GM19043 (cell line): Measurements from ENCODE around the gene TAF11L8.
"Not testable (repeated sequence)": the region's sequence is repeated elsewhere in the genome, so short reads cannot be mapped to it uniquely, and the experiment has no call there.

Experiments used
- ATAC-seq: cut with Tn5 transposase; IDR thresholded peaks from one replicate; pipeline ENCODE4 v1.9.1; 2021; ENCODE audit warnings: low read depth; ENCODE audit not compliant: unreplicated experiment

Gene TAF11L8

DNA sequence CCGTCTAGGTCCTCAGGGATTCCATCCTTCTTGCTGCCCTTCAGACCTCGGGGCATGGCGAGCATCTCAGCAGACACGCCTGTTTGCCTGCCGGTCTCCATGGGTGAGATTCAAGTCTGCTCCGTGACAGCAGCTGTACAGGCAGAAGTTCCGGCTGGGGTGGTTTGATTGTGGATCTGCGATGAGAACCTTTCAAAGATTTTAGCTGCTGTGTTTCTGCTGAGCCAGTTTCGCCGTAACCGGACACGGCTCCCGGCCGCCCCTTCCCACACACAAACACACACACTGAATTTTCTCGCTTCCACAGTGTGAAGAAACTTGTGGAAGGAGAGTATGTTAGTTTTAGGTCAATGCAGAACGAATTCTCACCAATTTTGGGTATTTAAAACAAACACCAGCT is at the start of gene TAF11L8:
TSS of gene TAF11L8 (minus strand) at position 101 of the 400 bp plus-strand sequence.
- ATAC-seq = not testable (repeated sequence)

GRCh38 chr5:17634160-17634559 is 43.4 kb upstream of the TAF11L8 start, which contains the start of gene TAF11L14:
Gene TAF11L14 (plus strand): TSS chr5:17634460.
- no peak for ATAC-seq

DNA sequence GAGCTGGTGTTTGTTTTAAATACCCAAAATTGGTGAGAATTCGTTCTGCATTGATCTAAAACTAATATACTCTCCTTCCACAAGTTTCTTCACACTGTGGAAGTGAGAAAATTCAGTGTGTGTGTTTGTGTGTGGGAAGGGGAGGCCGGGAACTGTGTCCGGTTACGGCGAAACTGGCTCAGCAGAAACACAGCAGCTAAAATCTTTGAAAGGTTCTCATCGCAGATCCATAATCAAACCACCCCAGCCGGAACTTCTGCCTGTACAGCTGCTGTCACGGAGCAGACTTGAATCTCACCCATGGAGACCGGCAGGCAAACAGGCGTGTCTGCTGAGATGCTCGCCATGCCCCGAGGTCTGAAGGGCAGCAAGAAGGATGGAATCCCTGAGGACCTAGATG is 41.0 kb upstream of the TAF11L8 start, which contains the start of gene TAF11L13:
TSS of gene TAF11L13 (plus strand) at position 301 of the 400 bp plus-strand sequence.
- ATAC-seq = not testable (repeated sequence)

DNA sequence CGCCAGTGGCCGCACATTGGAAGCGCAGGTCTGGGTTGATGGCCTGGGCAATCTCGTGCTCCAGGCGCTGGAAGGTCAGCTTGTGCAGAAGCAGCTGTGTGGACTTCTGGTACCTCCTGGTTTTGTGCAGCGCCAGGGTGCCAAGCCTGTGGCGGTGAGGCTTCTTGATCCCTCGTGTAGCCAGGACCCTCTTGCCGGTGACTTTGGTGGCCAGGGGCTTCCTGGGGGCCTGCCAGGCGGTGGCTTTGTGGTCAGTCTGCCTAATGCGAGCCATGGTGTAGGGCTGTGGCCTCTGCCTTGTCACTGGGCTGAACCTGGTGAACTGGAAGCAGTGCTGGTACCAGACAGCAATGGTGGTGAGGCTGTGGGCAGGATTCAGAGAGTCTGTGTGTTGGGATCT is 34.9 kb upstream of the TAF11L8 start:
- ATAC-seq = no peak

- no peak for ATAC-seq
Observed at GRCh38 chr5:17620627-17621026, 29.9 kb upstream of the TAF11L8 start.

DNA sequence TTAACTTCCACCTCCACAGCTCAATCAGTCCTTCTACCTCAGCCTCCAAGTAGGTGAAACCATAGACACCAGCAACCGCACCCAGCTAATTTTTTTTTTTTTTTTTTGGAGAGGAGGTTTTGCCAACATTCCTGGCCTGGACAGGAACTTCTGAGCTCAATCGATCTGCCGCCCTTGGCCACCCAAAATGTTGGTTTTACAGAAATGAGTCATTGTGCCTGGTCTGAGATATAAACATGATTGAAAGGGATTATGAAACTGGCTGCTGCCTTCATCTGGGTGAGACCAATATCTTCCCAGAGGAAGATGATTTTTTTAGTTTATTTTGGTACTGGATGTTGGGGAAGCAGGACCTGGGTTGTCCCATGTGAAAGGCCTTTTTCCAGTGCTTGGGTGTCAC is 28.6 kb upstream of the TAF11L8 start:
- ATAC-seq = no peak

- ATAC-seq = no peak
Observed at GRCh38 chr5:17614872-17615605, 24.3 kb upstream of the TAF11L8 start.

- not testable (repeated sequence) for ATAC-seq
Observed at GRCh38 chr5:17610092-17610491, 19.3 kb upstream of the TAF11L8 start, which contains the start of gene TAF11L12. Gene TAF11L12 (plus strand): TSS chr5:17610392.

- not testable (repeated sequence) for ATAC-seq
Observed at GRCh38 chr5:17607461-17607860, 16.7 kb upstream of the TAF11L8 start.

DNA sequence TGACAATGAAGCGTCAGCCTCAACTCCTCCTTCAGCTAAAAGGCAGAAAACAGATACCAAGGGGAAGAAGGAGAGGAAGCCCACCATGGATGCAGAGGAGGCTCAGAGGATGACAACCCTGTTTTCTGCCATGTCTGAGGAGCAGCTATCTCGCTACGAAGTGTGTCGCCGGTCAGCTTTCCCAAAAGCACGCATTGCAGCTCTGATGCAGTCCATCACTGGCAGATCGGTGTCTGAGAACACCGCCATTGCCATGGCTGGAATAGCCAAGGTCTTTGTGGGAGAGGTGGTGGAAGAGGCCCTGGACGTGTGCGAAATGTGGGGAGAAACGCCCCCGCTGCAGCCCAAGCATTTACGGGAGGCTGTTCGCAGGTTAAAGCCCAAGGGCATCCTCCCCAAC is 14.2 kb upstream of the TAF11L8 start:
- ATAC-seq = no peak

GRCh38 chr5:17603880-17604279 is 13.1 kb upstream of the TAF11L8 start, which contains the start of gene TAF11L11:
Gene TAF11L11 (plus strand): TSS chr5:17604183.
- not testable (repeated sequence) for ATAC-seq

GRCh38 chr5:17597728-17598127 is 7.0 kb upstream of the TAF11L8 start, which contains the start of gene TAF11L10:
Gene TAF11L10 (minus strand): TSS chr5:17597828.
- ATAC-seq = not testable (repeated sequence)

- ATAC-seq = not testable (repeated sequence)
Observed at GRCh38 chr5:17594255-17594654, 3.5 kb upstream of the TAF11L8 start, which contains the start of gene TAF11L9. Gene TAF11L9 (minus strand): TSS chr5:17594394.

GRCh38 chr5:17585658-17586057 is 5.1 kb downstream of the TAF11L8 start, which contains the start of gene TAF11L7:
Gene TAF11L7 (minus strand): TSS chr5:17585758.
- ATAC-seq = not testable (repeated sequence)
